Measurements from ENCODE around the gene MLN.
"Not testable (repeated sequence)": the region's sequence is repeated elsewhere in the genome, so short reads cannot be mapped to it uniquely, and the experiment has no call there.

MLN gene

DNA sequence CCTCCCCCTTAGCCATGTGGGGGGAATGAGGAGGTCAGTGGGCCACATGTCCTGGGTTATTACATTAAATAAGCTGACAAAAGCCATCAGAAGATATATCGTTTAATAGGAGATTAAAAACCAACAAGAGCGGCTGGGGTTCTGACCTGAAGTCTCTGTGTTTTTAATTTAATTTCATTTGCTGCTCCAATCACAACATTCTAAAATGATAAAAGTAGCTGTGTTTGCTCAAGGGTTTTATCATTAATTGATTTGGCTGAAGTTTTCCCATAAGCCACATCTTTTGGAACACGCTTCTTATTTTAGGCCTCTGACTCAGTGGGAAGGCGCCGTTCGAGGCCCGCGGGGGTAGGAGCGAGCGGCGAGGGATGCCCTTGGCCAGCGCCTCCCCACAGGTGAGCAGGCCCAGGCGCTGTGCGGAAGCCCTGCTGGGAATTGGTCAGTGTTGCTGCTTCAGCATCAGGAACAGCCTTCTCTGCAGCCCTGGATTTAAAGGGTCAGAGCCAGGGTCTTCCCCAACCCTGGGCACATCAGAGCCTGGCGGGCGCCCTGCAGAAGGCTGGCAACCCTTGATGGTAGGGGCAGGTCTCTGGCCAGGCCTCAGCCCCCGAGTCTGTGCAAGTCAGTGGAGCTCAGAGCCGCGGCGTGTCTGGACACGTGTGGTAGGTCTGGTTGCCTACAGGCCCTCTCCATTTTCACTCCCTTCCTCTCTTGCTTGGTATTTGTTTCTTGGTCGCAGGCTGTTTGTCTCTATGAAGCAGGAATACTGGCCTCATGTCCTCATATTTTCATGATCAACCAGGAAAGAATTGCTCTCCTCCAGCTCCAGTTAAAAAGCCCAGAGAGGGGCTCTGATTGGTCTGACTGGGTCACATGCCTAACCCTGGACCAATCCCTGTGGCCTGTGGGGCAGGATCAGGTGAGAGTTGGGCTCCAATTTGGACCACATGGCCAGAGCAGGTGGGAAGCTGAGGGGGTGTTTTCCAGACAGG is 30.9 kb upstream of the MLN start:
- no peak for DNase-seq (ENCODE audit: low read depth in 3 of 3)

DNA sequence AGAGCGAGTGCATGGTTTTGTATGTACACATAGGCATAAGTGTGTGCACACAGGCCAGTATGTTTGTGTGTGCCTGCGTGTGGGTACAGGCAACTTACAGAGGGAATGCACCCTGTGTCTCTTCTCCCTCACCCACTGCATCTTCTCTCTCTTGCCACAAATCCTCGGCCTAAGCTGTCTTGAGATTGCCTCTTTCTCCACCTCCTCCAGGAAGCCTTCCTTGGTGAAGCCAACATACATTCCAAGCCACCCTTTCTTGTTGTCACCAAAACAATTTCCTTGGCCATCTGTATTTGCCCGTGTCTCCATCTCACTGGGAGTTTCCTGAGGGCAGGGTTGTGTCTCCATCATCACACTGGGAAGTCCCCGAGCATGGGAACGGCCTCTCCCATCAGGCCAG is 29.8 kb upstream of the MLN start:
- DNase-seq (ENCODE audit: low read depth in 3 of 3): no peak

DNA sequence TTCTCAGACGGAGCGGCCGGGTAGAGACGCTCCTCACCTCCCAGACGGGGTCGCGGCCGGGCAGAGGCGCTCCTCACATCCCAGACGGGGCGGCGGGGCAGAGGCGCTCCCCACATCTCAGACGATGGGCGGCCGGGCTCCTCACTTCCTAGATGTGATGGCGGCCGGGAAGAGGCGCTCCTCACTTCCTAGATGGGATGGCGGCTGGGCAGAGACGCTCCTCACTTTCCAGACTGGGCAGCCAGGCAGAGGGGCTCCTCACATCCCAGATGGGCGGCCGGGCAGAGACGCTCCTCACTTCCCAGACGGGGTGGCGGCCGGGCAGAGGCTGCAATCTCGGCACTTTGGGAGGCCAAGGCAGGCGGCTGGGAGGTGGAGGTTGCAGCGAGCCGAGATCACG is 29.0 kb upstream of the MLN start:
- not testable (repeated sequence) for DNase-seq (ENCODE audit: low read depth in 3 of 3)

DNA sequence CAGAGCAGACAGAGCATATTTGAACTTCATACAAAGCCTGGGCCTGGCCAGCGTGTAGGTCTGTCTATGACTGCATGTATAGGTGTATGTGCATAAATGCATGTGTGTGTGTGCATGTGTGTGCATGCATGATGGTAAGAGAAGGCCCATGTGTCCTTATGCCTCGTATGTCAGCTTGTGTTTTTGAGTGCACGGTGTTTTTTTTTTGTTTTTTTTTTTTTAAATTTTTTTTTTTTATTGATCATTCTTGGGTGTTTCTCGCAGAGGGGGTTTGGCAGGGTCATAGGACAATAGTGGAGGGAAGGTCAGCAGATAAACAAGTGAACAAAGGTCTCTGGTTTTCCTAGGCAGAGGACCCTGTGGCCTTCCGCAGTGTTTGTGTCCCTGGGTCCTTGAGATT is 27.9 kb upstream of the MLN start:
- DNase-seq (ENCODE audit: low read depth in 3 of 3): not testable (repeated sequence)

DNA sequence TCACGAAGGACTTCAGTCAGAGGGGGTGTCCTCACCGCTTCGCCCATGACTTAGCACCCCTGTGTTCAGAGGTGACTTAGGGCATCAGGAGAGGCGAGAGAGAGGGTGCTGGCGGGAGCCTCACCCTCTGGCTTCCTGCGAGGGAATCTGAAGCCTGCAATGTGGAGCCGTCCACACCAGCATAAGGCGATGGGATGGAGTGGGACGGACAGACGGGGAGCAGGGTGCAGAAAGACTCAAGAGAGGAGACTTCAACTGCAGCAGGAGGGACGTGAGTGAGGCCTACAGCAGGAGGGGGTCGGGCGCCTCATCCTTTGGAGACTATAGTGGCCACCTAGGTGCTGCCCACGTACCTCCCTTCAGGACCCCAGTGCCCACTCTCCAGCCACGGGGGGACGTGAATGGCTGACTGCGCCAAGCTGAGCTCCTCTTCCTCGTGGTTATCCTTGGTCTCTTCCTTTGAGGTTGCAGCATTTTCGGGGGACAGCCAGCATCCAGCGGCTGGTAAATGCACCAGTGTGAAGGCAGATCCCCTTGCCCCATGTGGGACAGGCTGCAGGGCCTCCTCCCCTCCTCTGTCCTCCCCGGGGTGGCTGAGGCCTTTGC is 26.9 kb upstream of the MLN start:
- no peak for DNase-seq (ENCODE audit: low read depth in 3 of 3)

DNA sequence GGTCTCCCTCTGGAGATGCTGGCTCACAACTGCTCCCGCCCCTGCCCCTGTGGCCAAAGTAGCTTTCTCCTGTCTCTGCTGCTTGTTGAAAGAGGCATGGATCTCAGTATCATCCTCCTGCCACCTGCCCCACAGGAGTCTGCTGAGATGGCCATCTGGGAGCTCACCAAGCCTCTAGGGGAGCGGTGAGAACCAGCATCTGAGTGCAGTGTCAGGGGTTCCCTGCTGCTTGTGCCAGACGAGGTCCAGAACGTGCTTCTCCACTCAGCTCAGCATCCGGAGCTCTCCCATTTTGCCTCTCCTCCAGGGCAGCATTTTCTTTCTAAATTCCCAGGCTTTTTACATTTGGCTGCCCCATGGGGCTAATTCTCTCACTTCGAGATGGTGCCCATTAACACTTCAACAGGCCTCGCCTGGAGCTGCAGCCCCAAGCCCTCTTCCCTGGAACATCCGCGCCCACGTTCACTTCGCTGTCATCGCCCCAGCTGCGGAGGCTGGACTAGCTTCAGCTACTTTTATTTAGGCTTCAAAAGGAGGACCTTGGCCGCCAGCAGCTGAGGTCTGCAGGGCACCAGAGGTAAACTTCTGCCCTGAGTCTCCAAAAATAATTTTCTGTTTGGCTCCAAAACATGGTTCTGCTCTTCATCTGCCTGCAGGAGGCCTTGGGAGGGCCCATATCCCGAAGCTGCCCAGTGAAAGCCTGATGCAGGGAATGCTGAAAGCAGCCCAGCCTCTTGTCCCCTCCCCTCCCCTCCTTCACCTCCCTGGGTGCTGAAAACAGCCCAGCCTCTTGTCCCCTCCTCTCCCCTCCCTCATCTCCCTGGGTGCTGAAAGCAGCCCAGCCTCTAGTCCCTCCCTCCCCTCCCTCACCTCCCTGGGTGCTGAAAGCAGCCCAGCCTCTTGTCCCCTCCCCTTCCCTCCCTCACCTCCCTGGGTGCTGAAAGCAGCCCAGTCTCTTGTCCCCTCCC is 25.2 kb upstream of the MLN start:
- no peak for DNase-seq (ENCODE audit: low read depth in 3 of 3)

DNA sequence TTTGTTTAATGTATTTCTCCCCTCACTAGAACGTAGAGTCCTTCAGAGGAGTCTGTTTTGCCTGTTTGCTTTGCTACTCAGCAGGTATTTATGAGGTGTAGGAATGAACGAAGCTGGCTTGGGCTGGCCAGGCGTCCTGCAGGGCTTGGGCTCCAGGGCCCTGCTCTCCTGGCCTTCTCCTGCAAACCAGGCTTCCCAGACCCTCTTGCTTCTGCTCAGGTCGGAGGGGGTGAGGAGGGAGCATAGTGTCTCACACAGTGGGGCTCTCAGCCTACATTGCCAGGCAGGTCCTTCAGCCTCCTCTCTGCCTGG is 24.6 kb upstream of the MLN start:
- no peak for DNase-seq (ENCODE audit: low read depth in 3 of 3)

DNA sequence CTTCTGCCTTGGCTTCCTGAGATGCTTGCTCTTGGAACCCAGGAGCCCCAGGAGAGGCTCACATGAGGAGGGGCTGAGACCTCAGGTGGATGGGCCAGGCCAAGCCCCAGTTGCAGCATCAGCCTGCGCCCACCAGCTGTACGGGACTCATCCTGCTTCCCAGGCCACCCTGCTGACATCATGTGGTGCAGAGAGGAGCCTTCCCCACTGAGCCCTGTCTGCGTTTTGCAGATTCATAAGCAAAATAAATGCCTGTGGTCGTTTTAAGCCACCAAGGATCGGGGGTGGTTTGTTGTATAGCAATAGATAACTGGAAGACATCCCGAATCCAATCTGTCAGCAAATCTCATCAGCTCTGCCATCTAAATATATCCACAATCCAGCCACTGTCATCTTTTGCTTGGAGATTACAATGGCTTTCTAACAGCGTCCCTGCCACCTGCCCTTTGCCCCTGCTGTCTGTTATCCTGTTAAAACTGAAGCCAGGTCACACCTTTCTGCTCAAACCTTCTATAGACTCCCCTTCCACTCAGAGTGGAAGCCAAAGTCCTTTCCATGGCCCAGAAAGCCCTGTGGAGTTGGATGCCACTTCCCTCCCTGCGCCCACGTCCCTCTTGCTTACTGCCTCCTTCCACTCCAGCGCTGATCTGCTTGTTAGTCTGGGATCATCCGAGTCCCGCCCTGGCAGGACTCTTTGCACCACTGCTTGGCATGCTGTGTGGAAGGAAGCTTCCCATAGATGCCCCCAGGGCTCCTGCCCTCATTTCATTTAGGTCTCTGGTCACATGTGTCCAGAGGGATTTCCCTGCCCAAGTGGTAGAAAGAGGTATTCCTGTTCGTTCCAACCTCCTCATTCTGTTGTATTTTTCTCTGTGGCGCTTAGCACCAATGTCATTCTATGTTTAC is 24.0 kb upstream of the MLN start:
- no peak for DNase-seq (ENCODE audit: low read depth in 3 of 3)

DNA sequence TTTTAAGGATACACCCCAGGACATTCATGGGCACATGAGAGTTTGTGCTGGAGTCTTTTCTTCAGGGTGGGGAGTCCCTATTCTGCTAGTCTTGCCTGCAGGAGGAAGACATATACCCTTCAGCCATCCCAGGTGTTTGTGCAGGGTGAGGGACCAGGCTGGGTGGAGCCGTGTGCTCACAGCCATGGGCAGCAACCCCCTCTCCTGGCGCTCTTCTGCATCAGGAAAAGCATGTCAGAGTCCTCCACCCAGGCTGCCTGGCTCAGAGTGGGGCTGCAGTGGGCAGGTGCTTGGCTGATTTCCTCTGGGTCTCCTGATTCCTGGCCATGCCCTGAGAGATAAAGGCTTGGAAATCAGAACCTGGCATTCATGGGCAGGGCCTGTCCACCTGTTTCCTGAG is 22.7 kb upstream of the MLN start:
- no peak for DNase-seq (ENCODE audit: low read depth in 3 of 3)

DNA sequence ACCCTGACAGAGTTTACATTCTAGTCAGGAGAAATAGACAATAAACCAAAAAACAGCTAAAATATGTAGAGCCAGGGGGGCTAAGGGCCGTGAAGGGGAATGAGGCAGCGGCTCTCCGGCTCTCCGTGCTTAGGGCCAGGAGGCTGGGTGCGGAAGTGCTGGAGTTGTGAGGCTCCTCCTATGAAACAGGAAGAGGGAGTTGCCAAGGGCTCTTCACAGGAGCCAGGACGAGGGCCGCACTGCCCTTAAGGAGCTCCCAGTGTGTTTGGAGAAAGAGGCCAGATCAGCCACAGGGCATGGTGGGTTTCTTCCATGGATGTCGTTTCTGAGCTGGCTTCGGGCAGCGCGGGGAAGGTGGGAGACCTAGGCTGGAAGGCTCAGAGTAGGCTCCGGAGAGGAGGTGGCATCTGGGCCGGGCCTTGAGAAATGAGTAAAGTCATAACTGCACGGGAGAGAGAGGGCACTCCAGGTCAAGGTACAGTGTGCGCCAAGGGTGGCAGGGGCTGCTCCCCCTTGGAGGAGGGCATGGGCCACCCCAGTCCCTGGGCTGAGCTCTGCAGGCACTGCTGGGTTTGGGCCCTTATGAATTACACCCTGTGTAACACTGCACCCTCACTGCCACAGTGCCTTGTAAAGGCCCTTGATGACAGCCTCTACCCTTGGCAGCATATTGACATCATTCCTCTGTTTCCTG is 20.8 kb upstream of the MLN start:
- no peak for DNase-seq (ENCODE audit: low read depth in 3 of 3)

DNA sequence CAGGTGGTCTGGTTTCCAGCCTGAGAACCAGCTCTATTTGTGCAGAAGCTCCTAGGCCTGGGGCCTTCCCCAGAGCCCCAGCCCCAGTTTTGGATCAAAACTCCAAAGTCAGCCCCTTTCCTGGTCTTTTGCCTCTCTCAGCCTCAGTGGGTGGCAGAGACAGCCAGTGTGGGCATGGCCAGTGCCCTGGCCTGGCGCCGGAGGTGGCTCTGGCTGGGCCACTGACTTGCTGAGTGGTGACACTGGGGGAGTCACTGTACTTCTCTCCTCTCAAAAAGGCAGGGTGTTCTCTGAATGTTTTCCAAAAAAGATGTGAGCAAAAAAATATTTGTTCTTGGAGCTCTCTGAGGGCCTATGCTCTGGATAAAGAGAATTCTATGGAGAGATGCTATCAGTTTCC is 20.0 kb upstream of the MLN start:
- DNase-seq (ENCODE audit: low read depth in 3 of 3): no peak

DNA sequence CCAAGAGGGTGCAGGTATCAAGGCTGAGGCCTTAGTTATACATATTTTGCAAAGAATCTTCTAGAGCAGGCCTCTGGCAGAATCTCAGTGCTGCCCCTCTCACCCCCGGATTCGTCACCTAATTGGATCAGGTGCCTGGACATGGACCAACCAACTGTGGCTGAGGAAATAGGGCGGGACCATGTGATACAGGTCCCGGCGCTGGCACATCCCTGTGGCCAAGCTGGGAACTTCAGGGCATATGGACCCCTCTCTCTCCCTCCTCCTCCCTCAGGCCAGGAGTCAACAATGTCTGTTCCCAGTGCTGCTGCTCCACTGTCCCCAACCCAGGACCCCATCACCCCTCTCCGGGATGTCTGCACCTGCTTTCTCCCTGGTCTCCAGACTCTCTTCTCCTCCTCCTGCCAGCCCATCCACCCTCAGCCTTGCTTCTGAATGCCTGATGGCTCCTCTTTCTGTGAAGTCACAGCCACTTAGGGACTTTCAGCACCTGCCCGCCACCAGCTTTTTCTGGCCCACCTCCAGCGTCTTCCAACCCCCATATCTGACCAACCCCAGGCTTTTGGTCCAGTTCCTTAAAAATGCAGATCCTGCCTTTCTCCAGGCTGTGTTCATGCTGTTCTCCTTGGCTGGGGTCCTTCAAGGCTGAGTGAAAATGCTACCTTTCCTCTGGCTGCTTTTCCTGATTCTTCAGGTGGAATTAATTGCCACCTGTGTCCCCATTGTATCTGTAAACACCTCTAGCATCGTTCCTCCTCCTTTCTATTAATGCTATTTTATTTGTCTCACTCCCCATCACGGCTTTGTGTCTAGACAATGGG is 19.0 kb upstream of the MLN start:
- no peak for DNase-seq (ENCODE audit: low read depth in 3 of 3)

DNA sequence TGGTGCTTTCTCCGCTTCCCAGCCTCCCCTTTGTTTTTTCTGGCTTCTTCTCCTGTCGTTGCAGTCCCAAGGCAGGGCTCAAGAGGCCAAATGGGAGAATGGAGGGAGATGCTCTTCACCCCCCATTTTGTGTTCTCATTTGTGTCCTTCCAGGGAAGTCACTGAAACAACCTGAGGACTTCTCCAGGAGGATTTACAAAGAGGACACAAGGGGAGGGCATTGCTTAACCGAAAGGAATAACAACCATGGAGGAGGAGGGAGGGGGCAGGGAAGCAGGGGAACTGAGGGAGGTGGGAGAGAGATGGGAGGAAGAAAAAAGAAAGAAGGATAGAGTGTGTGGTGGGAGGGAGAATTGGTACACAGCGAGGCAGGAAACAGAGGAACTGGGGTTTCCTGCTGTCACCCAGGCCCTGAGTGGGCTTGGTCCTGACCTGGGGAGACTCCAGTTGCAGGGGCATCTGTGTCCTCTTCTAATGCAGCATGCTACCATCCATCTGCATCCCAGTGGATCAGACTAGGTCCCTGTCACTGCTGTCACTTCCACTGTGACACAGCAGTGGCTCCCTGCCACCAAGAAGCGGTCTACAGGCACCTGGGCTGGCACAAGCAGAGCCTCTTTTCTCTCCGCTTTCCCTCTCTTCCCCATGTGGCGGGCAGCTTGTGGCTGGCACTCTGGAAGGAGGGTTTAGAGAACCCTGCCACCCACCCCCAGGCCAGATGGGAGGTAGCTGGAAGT is 17.1 kb upstream of the MLN start:
- DNase-seq (ENCODE audit: low read depth in 3 of 3): no peak

DNA sequence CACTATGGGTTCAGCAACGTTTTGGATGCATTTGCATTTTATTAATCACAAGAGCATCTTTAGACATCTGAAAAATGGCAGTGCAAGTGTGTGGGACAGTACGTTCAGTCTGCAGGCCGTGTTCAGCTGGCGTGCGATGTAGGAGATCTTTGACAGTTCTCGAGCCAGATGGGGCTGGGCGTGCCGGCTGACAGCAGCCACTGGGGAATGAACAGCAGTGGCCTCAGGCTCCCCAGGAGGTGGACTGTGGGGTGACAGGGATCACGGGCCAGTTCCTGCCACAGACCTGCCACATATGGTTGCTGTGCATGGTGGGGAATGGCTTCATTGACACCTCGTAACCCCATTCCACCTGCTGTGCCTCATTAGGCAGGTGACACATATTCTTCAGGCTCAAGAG is 16.4 kb upstream of the MLN start:
- DNase-seq (ENCODE audit: low read depth in 3 of 3): no peak

DNA sequence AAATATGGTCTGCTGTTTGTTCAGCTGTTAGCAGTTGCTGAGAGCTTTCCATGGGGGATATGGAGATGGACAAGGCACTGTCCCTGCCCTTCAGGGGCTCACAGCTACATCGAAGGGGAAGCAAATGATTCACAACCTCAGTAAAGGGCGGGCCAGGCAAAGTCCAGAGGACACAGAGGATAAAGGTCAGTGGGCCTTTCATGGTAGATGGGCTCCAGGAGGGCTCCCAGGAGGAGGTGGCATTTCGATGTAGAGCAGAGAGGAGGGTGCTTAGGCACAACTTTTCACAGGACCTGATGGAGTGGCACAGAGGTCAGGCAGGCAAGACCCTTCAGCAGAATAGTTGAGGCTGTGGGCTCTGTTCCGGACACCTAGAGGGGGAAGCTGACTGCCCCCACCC is 15.2 kb upstream of the MLN start:
- no peak for DNase-seq (ENCODE audit: low read depth in 3 of 3)

DNA sequence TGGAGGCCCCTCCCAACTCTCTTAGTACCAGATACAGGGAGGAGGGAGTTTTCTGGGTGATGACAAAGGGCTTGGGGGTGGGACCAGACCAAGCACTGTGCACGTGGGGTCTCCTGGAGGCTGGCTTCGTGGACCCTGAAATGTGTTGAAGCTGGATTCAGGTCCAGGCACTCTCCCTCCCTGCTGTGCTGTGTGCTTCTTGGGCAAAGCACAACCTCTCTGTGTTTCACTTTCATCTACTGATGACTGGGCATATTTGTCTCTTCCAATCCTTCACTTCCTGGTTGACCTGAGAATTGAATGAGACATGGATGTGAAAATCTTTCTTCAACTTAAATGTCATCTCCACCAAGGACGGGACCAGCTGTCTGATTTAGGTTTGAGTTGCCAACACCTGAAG is 14.5 kb upstream of the MLN start:
- no peak for DNase-seq (ENCODE audit: low read depth in 3 of 3)

DNA sequence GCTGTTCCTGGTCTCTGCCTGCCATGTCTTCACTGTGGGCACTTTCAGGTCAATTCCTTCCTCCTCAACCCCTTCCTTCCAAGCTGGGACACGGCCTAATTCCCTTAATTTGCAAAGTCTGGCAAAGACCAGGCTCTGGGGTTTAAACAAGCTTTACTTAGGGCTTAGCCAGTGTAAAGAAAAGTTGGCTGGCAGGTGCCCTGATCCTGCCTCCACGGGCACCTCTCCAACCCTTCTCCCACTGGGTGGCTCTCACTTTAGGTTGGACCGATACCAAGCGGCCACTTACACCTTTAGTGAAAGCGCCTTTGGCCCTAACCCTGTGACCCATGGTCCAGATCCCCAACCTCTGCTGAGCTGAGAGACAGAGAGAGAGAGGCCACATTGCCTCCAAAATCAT is 13.7 kb upstream of the MLN start:
- DNase-seq (ENCODE audit: low read depth in 3 of 3): no peak

DNA sequence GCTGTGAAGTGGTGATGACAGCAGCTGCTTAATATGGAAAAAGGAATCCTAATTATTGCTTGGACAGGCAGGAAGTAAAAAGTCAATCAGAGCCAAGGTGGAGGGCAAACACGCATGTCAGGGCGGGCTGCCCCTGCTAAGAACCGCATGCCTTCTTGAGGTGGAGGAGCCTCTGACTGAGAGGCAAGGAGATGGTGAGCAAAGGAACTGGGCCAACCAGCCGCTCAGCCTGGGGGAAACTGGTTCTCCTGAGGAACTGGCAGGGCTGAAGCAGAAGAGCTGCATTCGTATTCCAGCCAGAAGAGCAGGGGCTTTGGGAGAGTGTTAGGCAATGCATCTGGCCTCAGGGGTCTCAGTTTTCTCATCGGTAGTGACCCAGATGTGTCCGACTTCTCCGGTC is 13.1 kb upstream of the MLN start:
- DNase-seq (ENCODE audit: low read depth in 3 of 3): no peak

DNA sequence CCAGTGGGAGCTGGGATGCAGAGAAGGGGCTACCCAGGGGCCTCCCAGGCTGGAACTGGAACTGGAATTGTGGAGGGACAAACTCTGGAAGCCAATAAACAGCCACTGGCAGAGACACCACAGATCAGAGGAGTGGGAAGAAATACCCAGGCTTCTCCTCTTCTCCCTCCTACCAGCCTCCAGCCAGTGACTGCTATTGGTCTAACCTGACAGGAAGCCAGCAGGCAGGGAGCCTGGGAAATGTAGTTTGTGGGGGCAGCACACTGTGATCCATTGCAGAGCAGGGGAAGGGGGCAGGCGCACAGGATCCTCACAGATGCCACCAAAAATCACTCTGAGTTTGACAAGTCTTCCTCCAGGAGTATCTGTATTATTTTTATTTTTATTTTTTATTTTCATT is 12.1 kb upstream of the MLN start:
- no peak for DNase-seq (ENCODE audit: low read depth in 3 of 3)
